PC-9 (cell line): ENCODE data around the gene SP140. TPM values are rescaled to one million over a fixed set of nuclear protein-coding genes. Genes with fewer than 3 reads are reported as not detected.

Source experiments
- BruUV-seq: library from RNA; stranded (reverse); fragments of 400-500 nt; replicated peaks from 2 replicates; lab custom pipeline; 2021; lab: Mats Ljungman, UMichigan
- CTCF ChIA-PET: fragments of 300-600 bp; sonication (Branson Sonifier 250); formaldehyde crosslinking; loops from one replicate; lab custom pipeline; 2022; ENCODE audit warnings: antibody characterized with exemption; lab: Charles Lee
- POLR2A ChIA-PET: fragments of 300-600 bp; sonication (Branson Sonifier 250); formaldehyde crosslinking; loops from one replicate; lab custom pipeline; 2022; ENCODE audit warnings: antibody characterized with exemption; ENCODE audit not compliant: unreplicated experiment; lab: Charles Lee
- DNase-seq, 2 experiments: peaks; one replicate each; pipeline versions ENCODE4 v3.0.0 to v3.0.0-alpha.2; 2015 to 2022; ENCODE audit warnings: mixed read lengths in 1 of 2
- H2AFZ ChIP-seq: fragments of 200-600 bp; sonication (generic); 2 replicates; pipeline ENCODE4 v1.8.1; 2017; ENCODE audit warnings: antibody characterized with exemption
- H3F3A ChIP-seq: fragments of 200-600 bp; sonication (generic); 2 replicates; pipeline ENCODE4 v1.8.1; 2017; ENCODE audit warnings: antibody characterized with exemption, mild to moderate bottlenecking, low read depth; ENCODE audit not compliant: insufficient read depth
- H3K27ac ChIP-seq: fragments of 200-600 bp; sonication (generic); 2 replicates; pipeline ENCODE4 v1.6.1; 2016; ENCODE audit warnings: mixed run types
- H3K27me3 ChIP-seq: fragments of 200-600 bp; sonication (generic); 2 replicates; pipeline ENCODE4 v1.6.1; 2016; ENCODE audit warnings: low read depth, mixed run types; ENCODE audit not compliant: insufficient read depth
- H3K36me3 ChIP-seq: fragments of 200-600 bp; sonication (generic); 2 replicates; pipeline ENCODE4 v1.6.1; 2016; ENCODE audit warnings: low read depth, mixed run types
- H3K4me1 ChIP-seq: fragments of 200-600 bp; sonication (generic); replicated peaks from 2 replicates; pipeline ENCODE4 v1.6.1; 2016; ENCODE audit warnings: mixed run types; ENCODE audit not compliant: insufficient read depth
- H3K4me2 ChIP-seq: fragments of 200-600 bp; sonication (generic); 2 replicates; pipeline ENCODE4 v1.6.1; 2017; ENCODE audit warnings: mixed run types
- H3K4me3 ChIP-seq: fragments of 200-600 bp; sonication (generic); 2 replicates; pipeline ENCODE4 v1.6.1; 2016; ENCODE audit warnings: mixed run types
- H3K79me2 ChIP-seq: fragments of 200-600 bp; sonication (generic); 2 replicates; pipeline ENCODE4 v1.6.1; 2017; ENCODE audit warnings: low read depth, mixed run types
- H3K9me2 ChIP-seq: fragments of 200-600 bp; sonication (generic); 2 replicates; pipeline ENCODE4 v1.8.1; 2017; ENCODE audit warnings: mild to moderate bottlenecking; ENCODE audit not compliant: insufficient read depth
- H3K9me3 ChIP-seq: fragments of 200-600 bp; sonication (generic); 2 replicates; pipeline ENCODE4 v1.8.1; 2016; ENCODE audit warnings: low read depth; ENCODE audit not compliant: insufficient read depth
- H4K20me1 ChIP-seq: fragments of 200-600 bp; sonication (generic); 2 replicates; pipeline ENCODE4 v1.8.1; 2017; ENCODE audit not compliant: insufficient read depth
- EZH2 ChIP-seq: fragments of 200-600 bp; sonication (generic); IDR thresholded peaks from 2 replicates; pipeline ENCODE4 v1.8.0; 2017; ENCODE audit warnings: antibody characterized with exemption, low read depth
- intact Hi-C: fragments of 100-400 bp; cut with micrococcal nuclease; formaldehyde crosslinking; loops from one replicate; pipeline ENCODE4 v1.10.0; 2022; ENCODE audit not compliant: unreplicated experiment
- total RNA-seq: library from RNA; stranded (reverse); gene quantifications from 2 replicates; pipeline ENCODE4 v1.2.3, GENCODE V29; 2021
- TF ChIP-seq, protein P1 (sequence below): fragments of 200-600 bp; sonication (generic); conservative IDR thresholded peaks from 2 replicates; pipeline ENCODE4 v1.6.1; 2017; ENCODE audit warnings: mixed run types, antibody characterized with exemption, mild to moderate bottlenecking, moderate library complexity

The SP140 gene
- total RNA-seq, 1 experiment from 2014 or later: 0.83 TPM

DNA sequence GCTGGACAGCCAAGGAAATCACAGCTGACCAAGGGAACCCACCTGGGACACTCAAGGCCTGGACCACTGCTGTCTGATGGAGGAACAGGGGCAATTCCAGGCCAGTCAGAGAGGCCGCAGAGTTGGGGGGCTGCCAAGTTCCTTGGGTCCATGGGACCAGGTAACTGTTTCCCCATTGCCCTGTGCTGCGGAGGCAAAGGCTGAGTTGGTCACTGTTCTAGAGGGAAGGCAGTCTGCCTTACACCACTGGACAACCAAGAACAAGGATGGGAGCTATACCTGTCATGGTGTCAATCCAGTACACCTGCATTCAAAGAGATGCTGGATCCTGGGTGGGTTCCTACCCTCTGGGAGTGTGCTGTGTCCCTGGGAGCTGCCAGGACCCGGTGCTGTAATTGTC lies 91.8 kb downstream of the SP140 start:
- no peaks in the 10 kb centered on the region for H3K79me2 ChIP-seq
- intact Hi-C loops: no loop called here
- TF ChIP-seq, protein P1, sequence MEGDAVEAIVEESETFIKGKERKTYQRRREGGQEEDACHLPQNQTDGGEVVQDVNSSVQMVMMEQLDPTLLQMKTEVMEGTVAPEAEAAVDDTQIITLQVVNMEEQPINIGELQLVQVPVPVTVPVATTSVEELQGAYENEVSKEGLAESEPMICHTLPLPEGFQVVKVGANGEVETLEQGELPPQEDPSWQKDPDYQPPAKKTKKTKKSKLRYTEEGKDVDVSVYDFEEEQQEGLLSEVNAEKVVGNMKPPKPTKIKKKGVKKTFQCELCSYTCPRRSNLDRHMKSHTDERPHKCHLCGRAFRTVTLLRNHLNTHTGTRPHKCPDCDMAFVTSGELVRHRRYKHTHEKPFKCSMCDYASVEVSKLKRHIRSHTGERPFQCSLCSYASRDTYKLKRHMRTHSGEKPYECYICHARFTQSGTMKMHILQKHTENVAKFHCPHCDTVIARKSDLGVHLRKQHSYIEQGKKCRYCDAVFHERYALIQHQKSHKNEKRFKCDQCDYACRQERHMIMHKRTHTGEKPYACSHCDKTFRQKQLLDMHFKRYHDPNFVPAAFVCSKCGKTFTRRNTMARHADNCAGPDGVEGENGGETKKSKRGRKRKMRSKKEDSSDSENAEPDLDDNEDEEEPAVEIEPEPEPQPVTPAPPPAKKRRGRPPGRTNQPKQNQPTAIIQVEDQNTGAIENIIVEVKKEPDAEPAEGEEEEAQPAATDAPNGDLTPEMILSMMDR: no peak
- no peak for TF ChIP-seq EZH2
- H3K9me3 ChIP-seq: no peaks in the 10 kb centered on the region
- BruUV-seq: no TSS peak
- ChIA-PET POLR2A (interaction anchor here (0.5 kb wide), 1 partner anchor 899 kb away, joined by 5 read pairs; no protein-coding TSS in a partner anchor), CTCF (no interaction called here)
- H3K27ac ChIP-seq: no peak overlapping the region
- no peaks in the 10 kb centered on the region for H3F3A ChIP-seq
- no peaks in the 10 kb centered on the region for H4K20me1 ChIP-seq
- H2AFZ ChIP-seq: no peak overlapping the region
- H3K36me3 ChIP-seq: no peaks in the 10 kb centered on the region
- H3K27me3 ChIP-seq: no peaks in the 10 kb centered on the region
- no peaks in the 10 kb centered on the region for H3K4me1 ChIP-seq
- no peak for DNase-seq
- no peak overlapping the region for H3K4me3 ChIP-seq
- no peaks in the 10 kb centered on the region for H3K9me2 ChIP-seq
- no peak overlapping the region for H3K4me2 ChIP-seq

DNA sequence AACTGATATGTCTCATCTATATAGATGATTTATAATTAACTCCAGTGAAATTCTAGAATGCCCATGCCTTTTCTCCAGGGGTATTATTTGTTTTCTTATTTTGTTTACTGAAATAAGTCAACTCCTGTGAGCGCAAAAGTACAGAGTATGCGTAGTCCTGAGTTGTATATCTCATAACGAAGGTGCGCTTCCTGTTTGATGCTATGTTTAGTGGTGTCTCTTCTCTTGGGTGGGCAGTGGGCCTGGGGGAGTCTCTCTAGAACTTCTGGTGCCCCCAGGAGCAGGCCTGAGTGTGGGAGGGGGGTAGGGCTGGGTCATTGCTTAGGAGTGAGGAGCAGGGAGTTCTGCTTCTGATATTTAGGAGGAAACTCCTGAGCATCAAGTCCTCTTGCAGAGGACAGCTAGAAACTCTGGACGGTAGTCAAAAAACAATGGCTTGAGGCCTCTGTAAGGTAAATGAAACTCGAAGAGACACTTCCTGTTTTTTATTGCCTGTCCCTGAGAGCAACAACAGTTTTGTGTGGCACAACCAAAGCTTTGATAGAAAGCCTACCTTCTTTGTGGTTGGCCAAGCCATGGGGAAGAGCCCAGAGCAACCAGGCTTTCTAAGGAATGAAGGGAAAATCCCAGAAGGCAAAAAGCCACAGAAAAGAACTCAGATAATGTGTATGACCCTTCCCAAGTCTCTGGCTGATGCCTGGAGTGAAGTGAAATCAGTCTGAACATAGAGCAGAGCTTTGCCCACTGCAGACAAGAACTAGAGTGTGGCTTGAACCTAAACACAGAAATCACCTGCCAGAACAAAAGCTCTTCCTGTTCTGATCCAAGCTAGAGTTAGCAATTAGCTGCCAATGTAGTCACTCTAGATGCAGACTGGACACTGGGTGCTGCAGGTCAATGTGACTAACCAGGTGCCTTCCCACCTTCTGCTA lies 92.9 kb downstream of the SP140 start:
- TF ChIP-seq, protein P1: no peak
- TF ChIP-seq EZH2: no peak
- DNase-seq: no peak

DNA sequence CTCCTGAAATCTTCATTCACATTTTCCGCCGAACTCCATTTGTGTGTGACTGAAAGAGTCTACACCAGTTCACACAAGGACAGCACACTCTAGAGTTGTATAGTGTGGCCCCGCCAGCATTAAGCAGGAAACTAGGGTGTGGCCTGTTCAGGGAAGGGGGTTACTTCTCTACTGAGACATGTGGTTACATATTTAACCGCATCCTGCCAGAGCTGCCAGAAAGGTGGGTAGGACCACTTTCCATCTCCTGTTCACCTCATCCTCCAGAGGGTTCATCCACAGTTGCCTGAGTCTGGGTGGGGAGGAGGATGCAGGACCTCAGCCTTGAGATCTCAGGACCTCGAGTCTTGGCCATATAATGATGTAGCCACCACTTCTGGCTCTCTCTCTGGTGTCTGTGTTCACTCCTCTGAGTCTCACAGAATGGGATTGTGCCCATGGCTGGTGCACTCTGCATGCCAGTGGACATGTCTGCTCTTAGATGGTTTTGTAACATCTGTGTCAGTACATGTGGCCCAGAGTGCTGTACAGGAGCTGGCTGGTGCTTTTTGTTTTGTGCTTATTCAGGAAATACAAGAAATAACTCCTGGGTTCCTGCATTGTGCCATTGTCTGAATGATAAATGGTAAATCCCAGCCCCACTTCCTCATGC lies 93.8 kb downstream of the SP140 start:
- H3K36me3 ChIP-seq: no peaks in the 10 kb centered on the region
- no peaks in the 10 kb centered on the region for H3K79me2 ChIP-seq
- H3K4me3 ChIP-seq: no peak overlapping the region
- H2AFZ ChIP-seq: no peak overlapping the region
- no peaks in the 10 kb centered on the region for H3K9me2 ChIP-seq
- H3K4me1 ChIP-seq: no peaks in the 10 kb centered on the region
- POLR2A ChIA-PET: no interaction called here
- CTCF ChIA-PET: no interaction called here
- DNase-seq: no peak
- H4K20me1 ChIP-seq: no peaks in the 10 kb centered on the region
- no TSS peak for BruUV-seq
- no peaks in the 10 kb centered on the region for H3K27me3 ChIP-seq
- intact Hi-C loops: no loop called here
- H3K27ac ChIP-seq: no peak overlapping the region
- no peak overlapping the region for H3K4me2 ChIP-seq
- TF ChIP-seq, protein P1: no peak
- TF ChIP-seq EZH2: no peak
- no peaks in the 10 kb centered on the region for H3K9me3 ChIP-seq
- no peaks in the 10 kb centered on the region for H3F3A ChIP-seq

More for the DNA sequence above, 92.9 kb downstream of the SP140 start:
- ChIA-PET CTCF (no interaction called here), POLR2A (interaction anchor here (0.6 kb wide), 1 partner anchor 26 kb away, joined by 5 read pairs; no protein-coding TSS in a partner anchor)
- intact Hi-C loops: no loop called here
- Histone ChIP-seq H3K4me1 (no peaks in the 10 kb centered on the region), H3K9me2 (no peaks in the 10 kb centered on the region), H3K27ac (no peak overlapping the region), H3K4me3 (no peak overlapping the region), H3K36me3 (no peaks in the 10 kb centered on the region), H3K27me3 (no peaks in the 10 kb centered on the region), H2AFZ (no peak overlapping the region), H3K9me3 (no peaks in the 10 kb centered on the region), H3K79me2 (no peaks in the 10 kb centered on the region), H4K20me1 (no peaks in the 10 kb centered on the region), H3K4me2 (no peak overlapping the region), H3F3A (no peaks in the 10 kb centered on the region)
- BruUV-seq: no TSS peak
